Measurements from ENCODE around the gene NRARP.

The NRARP gene

DNA sequence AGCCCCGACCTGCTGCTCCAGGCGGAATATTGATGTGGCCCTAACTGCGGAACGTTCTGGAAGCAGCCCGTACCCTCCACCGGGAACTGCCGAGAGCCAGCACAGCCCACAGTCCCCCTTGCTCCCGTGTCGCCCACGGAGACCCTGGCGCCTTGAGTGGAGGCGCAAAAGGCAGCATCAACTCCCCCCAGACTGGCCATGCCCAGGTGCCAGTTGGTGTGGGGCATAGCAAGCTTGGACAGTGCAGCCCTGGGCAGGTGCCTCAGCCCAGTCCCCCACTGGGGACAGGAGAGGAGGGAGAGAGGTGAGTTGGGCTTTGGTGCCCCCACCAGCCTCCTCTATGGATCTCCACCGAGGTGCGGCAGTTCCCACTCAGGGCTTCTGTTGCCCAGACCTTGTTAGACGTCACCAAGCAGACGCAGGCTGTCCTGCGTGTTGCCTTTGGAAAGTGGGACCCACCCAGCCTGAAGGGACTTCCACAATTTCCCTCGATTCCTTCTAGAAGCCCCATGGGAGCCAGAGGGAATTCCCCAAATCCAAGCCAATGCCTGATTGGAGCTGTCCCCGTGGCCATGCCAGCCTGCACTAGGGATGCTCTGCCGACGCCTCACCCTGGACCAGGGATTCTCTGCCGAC, 19.8 kb upstream of the NRARP start:
- no peak for DNase-seq

DNA sequence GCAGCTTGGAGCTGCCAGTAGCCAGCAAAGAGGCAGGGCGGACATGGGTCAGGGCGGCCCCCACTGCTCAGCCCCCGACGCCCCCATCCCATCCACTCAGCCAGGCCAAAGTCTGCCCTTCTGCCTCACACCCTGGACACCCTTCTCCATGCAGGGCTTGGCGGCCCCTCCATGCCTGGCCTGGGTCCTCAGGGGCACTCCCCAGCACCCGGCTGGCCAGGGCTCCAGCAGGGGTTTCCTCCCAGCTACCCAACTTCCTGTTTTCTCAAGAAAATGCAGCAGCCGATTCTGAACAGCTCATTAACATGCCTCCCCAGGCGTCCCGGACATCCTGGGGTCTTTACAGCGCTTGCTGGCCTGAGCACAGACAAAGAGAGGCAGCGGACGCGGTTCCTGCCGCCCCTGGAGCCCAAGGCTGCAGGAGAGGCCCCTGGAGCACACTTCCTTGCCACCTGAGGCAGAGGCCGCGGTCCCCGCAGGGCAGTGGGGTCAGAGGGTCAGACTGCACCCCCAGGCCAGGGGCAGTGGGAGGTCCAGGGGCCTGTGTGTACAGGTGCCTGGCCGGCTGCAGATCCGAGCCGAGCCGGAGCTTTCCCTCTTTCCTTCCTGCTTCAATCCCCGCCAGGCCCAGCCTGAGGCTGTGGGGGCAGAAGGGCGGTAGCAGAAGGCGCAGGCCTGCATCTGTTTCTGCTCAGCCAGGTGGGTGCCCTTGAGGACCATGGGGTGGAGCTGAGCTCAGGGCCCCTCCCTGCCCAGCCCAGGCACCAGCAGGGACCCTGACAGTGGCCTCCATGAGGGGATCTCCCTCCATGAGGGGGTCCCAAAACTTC, 18.7 kb upstream of the NRARP start:
- no peak for DNase-seq

DNA sequence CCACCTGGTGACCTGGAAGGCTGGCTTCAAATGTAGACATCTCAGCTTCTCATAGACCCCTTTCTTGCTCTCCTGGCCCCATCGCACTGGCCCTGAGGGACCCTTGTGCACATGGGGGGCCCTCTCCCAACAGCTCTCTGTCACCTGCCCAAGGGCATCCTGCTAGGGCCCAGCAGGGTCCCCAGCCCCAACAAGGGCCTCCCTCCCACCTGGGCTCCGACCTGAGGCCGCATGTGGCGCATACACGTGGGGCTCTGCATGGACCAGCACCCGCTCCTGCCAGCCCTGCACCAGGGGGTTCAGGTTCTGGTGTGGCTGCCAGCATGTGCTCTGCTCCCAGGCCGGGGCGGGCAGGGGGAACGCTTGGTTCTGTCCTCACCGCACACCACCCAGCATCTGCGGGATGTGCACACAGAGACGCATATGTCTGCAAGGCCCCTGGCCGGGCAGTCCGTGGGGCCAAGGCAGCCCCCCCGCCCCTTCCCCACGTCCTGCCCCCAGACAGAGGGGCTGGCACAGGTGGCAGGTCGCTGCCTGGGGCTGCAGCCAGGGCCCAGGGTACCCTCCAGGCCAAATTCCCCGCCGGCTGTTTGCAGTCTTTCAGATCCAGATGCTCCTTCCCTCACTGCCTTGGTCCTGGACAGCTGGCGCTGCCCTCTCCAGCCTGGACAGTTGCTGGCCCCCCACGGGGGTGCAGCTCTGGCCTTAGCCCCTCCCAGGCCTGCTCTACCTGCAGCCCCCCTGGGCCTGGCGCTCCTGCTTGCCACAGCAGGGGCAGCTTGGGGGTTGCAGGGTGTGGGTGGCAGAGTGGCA, 17.9 kb upstream of the NRARP start:
- DNase-seq: no peak

DNA sequence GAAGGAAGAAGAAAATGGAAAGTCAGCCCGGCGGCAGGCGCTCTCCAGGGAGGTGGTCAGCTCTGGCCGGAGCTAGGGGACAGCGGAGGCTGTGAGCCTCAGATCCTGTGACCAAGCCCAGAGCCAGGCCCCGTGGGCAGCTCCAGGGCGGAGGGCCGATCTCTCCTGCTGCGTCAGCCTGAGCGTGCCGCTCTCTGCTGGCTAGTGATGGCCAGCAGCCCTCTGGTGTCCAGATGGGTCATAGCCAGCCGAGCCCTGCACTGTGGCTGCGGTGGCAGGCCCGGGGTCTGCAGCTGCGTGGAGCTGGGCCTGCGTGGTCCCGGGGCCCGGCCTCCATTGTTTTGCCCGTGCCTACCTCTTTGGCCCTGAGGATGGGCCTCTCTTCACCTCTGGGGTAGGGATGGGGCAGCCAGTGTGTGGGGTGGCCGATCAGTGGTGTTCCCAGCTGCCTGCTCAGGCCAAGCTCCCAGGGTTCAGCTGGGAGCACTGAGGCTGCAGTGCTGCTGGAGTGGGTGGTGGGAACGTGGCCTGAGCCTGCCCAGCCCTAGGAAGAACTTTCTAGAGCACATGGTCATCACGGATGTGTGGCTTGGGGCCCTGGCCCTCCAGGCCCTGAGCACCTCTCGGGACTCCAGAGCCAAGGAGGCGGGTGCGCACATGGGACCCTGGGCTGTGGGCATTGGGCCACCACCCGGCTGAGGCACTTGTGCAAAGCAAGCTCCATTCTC, 17.1 kb upstream of the NRARP start:
- DNase-seq: no peak

DNA sequence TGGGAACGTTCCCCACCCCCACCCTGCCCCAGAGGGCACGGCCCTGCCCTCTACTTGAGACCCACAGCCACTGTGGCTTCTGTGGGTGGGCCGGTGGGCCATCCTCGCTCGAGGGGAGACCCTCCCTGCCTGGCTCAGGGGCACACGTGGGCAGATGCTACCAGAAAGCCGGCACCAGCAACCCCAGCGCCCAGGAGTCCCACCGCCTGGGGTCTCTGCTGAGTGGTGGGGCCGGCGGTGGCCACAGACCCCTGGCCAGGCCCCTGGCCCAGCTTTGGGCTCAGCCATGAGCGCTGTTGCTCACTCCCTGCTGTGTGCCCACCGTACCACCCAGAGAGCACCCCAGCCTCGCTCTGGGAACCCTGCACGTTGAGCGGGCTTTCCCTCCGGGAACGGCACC, 16.5 kb upstream of the NRARP start:
- no peak for DNase-seq

DNA sequence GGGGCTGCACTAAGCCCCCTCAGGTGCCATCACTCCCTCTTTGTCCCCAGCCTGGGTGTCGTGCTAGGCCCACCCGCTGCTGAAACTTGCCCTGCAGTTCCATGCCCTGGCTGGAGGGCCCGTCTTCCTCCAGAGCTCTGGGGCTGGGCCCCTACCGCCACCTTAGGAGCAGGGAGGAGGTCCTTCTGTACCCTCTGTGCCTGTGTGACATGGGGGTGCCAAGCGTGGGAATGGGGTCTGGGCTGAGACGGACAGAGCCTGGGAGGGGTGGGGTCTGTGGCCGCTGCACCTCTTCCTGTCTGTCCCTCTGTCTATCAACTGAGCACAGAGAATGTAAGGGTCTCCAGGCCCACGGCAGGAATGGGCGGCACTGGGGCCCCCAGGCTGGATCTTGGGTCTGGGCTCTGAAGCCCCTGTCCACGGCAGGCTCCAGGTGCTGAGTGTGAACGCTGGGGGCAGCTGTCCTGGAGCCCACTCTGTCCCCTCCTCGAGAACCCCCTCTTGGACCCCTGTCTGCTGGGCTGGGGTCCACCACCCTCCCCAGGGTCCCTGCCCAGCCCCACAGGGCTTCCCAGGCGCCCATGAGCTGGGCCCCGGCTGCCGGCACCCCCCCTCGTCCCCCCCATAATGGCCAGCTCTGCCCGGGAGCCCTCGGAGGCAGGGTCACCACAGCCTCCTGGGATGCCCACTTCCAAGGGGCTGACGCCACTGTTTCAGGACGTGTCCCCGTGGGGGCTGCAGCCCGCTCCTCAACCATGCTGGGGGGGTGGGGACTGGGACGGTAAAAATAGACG, 15.8 kb upstream of the NRARP start:
- no peak for DNase-seq

DNA sequence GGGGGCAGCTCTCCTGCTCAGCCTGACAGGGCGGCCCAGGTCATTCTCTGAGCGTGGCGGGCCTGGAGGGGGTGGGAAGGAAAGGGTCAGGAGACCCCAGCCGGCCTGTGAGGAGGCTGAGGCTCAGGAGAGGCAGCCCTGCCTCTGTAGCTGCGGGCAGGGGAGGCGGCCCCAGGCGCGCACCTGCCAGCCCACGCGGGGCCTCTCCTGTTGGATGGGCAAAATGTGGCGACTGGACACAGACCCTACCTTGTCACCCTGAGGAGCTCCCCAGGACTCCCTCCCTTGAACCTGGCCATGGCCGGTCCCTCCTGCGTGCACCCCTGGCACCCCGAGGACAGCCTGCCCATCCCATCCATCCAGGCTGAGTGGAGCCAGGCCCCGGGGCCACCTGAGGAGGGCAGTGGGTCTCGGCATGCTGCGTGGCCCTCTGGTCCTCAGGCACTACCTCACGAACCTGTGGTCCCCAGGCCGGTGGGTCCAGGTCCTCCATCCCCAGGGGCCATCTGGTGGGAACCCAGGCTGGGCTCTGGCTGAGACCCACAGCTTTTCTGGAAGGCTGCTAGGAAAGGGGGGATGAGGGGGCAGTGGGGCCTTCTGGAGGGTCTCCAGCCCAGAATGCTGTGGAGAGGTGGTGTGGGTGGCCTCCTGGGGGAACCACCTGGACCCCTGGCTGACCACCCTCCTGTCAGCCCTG, 15.1 kb upstream of the NRARP start:
- DNase-seq: no peak

DNA sequence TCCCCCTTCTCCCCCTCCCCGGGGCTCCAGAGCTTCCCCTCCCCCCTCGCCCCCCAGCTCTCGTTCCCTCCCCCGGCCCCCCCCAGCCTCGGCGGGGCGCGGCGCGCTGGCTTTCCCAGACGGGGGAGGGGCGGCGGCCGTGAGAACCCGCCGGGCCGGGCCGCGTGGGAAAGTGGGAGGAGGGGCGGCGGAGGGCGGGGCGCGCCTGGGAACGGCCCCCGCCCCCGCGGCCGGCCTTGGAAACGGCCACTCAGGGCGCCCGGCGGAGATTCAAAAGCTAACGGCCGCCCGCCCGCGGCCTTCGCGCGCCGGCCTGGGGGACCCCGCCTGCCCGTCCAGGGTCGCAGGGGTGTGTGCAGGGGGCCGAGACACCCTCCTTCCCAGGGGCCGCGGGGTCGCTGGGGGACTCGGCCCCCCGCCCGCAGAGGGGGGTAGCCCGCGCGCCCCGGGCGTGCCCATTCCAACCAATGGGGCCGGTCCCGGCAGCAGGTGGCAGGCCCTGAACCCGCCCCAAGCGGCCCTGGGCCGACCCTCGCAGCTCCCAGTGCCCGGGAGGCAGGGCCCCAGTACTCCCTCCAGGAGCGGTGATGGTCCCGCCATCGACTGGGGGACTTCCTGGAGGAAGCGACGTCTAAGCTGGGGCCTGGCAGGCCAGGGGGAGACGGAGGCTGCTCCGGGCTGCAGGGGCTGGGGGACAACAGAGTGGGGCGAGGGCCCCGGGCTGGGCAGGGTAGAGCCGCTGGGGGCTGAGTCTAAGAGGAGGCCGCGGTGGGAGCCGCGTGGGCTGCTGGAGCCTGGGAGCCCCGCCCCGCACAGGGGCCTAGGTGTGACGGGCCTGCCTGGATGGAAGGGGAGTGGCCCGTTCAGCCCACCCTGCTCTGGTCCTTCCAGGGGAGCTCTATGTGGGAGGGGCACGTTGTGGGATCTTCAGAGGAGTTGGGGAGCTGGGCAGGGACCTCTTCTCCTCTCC, 14.2 kb upstream of the NRARP start:
- DNase-seq: no peak

DNA sequence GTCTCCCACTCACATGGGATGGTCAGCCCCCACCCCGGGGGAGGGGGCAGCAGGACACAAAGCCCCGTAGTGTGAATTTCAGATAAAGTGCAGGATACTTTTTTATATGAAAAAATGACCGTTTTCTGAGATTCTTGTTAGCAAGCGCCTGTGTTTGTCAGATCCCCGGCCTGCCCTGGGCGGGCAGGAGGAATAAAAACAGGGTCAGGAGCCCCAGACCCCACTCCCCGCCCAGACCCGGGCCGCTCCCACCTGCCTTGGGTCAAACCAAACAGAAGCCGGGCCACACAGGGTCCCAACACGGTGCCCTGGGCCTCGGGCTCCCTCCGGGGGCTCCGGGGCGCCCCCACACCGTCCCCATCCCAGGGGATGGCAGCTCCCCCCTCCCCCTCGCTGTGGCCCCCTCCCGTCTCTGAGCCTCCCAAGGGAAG, 13.5 kb upstream of the NRARP start:
- DNase-seq: no peak

DNA sequence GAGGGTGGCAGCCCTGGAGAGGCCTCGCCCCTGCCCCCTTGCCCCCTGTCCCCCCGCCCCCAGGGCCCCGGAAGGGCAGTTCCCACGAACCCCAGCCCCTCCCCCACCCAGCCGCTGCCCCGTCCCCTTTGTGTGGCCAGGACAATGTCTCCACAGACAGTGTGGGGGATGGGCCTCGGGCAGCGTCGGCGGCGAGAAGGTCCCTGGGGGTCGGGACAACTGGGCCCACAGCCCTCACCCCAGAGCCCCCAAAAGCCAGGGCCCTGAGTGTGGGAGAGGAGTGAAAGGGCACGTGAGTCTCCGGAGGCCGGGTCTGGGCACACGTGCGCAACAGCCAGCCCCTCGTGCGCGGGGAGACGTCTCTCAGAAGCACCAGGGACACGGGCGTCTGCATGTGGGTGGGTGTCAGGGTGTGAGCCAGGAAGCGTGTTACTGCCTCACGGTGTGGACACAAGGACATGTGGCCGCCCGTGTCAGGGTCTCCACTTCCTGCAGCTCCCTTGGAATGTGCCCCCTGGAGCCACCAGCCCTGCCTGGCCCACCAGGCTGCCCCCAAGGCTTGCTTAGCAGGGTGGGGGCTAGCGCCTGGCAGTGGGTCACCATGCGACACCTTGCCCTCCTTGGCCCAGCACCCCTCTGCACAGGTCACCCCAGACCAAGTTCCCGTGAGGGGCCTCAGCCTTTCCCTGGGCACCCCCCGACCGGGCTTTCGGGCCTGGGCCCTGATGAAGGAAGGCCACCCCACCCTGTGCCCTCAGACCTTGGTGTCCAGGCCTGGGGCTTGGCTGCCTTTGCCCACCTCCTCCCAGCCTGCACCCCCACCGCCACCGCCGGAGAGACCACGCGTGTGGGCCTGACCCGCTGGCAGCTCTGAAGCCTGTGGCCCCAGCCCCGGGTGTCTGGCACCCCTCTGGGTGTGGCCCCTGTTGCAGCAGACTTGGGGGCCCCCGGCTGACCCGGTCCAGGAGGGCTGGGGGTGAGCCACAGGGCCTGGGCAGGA, 12.8 kb upstream of the NRARP start:
- no peak for DNase-seq

DNA sequence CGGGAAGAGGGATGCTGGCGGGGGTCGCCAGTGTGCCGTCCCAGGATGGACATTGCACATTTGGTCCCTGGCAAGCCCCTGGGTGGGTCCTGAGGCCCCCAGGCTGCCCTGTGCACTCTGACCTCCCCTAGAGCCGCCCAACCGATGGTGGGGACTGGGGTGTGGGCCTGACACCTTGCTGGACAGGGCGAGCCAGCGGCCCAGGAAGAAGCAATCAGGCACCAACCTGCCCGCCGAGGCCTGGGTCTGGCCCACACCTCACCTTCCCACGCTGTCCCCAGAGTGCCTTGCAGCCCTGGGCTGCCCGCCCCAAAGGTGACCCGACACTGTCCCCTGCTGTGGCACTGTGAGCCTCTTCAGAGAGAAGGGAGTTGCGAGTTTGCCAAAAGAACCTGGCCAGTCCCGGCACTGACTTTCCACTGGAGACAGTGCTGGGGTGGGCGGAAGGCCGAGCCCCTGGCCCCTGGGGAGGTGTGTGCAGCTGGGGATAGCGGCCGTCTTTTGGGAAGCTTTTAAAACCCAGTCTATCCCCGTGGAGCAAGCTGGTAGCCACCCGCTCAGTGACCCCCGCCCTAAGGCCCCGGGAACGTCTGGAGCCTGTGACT, 12.0 kb upstream of the NRARP start:
- no peak for DNase-seq

DNA sequence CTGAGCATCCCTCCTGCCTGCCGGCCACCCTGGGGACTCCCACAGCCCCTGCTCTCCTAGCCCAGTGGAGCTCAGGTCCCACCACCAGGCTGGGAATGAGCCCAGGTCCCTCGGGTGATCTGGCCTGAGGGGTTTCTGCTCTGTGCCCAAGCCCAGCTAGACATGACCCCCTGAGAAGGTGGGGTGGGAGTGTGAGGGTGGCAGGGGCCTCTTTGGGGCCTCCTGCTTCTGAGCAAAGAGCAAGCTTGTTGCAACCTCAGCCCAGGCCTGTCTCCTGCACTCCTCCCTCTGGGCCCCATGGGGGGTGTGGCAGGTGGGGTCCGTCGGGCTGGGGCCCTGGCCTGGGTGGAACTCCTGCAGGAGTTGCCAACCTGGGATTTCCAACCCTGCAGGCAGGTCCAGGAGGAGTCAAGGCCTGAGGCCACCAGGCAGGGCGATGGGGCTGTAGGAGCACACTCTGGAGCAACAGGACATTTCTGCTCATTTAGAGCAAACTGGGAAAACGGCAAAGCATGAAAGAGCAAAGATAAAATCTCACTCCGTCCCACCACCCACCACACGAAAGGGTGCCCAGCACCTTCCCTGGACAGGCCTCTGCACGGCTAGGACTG, 11.4 kb upstream of the NRARP start:
- no peak for DNase-seq

DNA sequence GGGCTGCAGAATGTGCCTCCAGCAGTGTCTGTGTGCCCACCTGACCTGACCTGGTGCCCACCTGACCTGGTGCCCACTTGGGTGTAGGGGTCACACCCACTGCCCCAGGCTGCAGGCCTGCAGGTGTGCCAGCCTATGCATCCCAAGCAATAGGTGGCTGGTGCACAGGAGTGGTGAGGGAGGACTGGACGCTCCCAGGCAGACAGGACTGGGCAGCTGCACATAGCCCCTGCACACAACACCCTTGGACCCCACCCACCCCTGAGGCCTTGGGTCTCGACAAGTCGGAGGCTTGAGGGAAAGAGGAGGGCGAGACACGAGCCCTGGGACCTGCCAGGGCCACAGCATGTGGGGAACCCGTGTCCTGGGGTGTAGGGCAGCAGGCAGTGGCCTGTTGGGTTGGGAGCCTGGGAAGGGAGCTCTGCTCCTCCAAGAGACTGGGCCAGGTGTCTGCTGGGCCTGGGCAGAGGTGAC, 10.8 kb upstream of the NRARP start:
- no peak for DNase-seq

DNA sequence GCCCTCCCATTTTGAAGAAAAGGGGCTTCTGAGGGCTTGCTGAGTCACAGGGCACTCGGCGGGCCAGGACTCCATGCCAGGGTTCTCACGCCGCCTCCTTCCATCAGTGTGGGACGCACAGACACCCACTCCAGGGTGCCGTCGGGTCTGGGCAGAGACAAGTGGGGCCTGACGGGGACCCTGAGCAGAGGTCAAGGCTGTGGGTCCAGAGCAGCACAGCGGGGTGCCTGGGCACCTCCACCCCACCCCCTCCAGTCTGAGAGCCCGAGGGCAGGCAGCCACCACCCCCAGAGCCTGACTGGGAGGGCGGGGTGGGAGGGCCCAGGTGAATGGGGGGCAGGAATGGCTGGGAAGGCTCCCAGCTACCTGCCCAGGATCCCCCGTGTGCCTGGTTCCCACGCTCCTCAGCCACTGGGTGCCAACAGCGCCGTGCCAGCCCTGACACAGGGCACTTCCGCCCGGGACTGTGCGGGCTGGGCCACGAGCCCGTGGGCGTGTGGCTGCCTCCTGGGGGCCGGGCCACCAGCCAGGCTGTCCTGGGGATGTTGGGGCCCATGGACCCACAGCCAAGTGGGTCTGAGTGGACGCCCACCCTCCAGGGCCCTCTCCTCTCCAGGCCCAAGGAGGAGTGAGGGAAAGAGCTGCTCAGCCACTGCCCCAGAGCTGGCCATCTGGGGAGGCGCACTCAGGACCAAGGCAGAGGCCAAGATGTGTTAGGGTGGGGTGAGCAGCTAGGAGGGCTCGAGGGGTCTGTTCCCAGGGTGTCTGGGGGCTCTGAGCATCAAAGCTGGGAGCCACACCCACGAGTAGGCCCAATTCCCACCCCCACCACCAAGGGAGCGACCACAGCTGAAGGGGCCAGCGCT, 10.1 kb upstream of the NRARP start:
- DNase-seq: no peak

DNA sequence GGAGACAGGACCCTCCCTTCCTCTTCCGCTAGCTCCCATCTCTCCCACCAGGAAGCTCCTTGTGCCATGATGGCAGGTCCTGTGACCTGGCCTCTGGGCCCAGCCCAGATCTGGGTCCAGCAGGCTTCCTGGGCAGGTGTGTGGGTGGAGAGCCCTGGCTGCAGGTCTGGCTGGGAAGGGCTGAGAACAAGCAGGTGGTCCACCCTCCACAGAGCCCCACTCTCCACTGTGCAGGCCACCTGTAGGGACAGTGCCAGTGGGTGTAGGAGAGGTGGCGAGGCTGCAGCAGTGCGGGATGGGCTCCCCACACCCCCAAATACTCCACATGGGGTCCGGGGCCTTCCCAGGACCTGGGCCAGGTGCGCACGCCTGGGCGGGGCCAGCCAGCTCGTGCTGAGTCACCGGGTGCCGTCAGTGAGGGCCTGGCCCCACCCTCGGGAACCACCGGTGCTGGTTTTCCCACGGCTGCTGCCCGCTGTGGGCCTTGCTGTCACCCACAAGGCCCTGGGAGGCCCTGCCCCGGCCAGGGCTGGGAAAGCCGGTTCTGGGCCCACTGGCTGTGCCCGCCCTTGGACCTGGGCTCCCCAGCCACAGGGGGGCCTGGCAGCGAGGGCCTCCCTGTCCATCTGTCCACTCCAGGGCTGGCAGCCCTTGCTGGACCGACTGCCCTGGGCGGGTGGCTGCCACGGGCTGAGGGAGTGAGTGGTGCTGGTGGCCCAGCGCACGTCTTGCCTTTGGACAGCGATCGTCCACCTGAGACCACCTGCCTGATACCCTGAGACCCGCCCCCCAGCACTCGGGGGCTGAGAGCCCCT, 9.3 kb upstream of the NRARP start:
- DNase-seq: peak; percentile 35 to 42

Data from stimulated activated CD4-positive, alpha-beta T cell treated with anti-CD3 and anti-CD28 coated beads, Interleukin-4, amount 100 ng/mL, for 4 hours (primary cell).